Tibial nerve (tissue), 4 donors: Measurements from ENCODE around the gene NFKBIB.

Source experiments
- EP300 ChIP-seq, 2 donors: sonication (generic); formaldehyde crosslinking; IDR thresholded peaks; one replicate each; pipeline ENCODE4 v1.6.1; 2017; ENCODE audit warnings: antibody characterized with exemption in 2 of 2, mild to moderate bottlenecking in 1 of 2
- POLR2A ChIP-seq, 2 donors: fragments of 450-650 bp; IDR thresholded peaks; one replicate each; pipeline ENCODE4 v1.6.1; 2017; ENCODE audit warnings: antibody characterized with exemption in 2 of 2, mild to moderate bottlenecking in 2 of 2, moderate library complexity in 2 of 2
- TF ChIP-seq, protein P1 (sequence below), 5 experiments: fragments of 200-600 bp in 3 of 5; fragments of 450-650 bp in 2 of 5; sonication (generic) in 3 of 5; IDR thresholded peaks; one replicate each; pipeline ENCODE4 v1.5.1; 2016 to 2019; ENCODE audit warnings: antibody characterized with exemption in 5 of 5, mild to moderate bottlenecking in 3 of 5, moderate library complexity in 2 of 5

- TF ChIP-seq, protein P1, sequence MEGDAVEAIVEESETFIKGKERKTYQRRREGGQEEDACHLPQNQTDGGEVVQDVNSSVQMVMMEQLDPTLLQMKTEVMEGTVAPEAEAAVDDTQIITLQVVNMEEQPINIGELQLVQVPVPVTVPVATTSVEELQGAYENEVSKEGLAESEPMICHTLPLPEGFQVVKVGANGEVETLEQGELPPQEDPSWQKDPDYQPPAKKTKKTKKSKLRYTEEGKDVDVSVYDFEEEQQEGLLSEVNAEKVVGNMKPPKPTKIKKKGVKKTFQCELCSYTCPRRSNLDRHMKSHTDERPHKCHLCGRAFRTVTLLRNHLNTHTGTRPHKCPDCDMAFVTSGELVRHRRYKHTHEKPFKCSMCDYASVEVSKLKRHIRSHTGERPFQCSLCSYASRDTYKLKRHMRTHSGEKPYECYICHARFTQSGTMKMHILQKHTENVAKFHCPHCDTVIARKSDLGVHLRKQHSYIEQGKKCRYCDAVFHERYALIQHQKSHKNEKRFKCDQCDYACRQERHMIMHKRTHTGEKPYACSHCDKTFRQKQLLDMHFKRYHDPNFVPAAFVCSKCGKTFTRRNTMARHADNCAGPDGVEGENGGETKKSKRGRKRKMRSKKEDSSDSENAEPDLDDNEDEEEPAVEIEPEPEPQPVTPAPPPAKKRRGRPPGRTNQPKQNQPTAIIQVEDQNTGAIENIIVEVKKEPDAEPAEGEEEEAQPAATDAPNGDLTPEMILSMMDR (IDR thresholded peaks at IDR 0.05) = no peak
- TF ChIP-seq POLR2A (IDR thresholded peaks at IDR 0.05) = no peak
- no peak for TF ChIP-seq EP300 (IDR thresholded peaks at IDR 0.05)
Observed at GRCh38 chr19:38951187-38951586, 51.4 kb downstream of the NFKBIB start.
